Uterus (tissue), 4 donors: Measurements from ENCODE around the gene MIGA2. TPM values are rescaled to one million over a fixed set of nuclear protein-coding genes. Genes with fewer than 3 reads are reported as not detected.

ENCODE experiments used
- DNase-seq, 2 donors: peaks; one replicate each; pipeline ENCODE4 v3.0.0-alpha.2; 2019 to 2020
- H3K27ac ChIP-seq, 2 donors: fragments of 200-600 bp; sonication (generic); 1 replicate in 1 of 2; 2 replicates in 1 of 2; pipeline ENCODE4 v1.5.1; 2016 to 2018
- H3K27me3 ChIP-seq, 2 donors: fragments of 200-600 bp; sonication (generic); one replicate each; pipeline ENCODE4 v1.5.1; 2018 to 2019; ENCODE audit warnings: control low read depth in 1 of 2
- H3K36me3 ChIP-seq, 2 donors: fragments of 200-600 bp; sonication (generic); one replicate each; pipeline ENCODE4 v1.5.1; 2019; ENCODE audit warnings: control low read depth in 1 of 2
- H3K4me1 ChIP-seq, 2 donors: fragments of 200-600 bp; sonication (generic); one replicate each; pipeline ENCODE4 v1.5.1; 2018 to 2019; ENCODE audit warnings: control low read depth in 1 of 2
- H3K4me3 ChIP-seq, 2 donors: fragments of 200-600 bp; sonication (generic); 1 replicate in 1 of 2; 2 replicates in 1 of 2; pipeline ENCODE4 v1.5.1; 2018 to 2019; ENCODE audit warnings: mild to moderate bottlenecking in 1 of 2
- H3K9me3 ChIP-seq, 2 donors: fragments of 200-600 bp; sonication (generic); one replicate each; pipeline ENCODE4 v1.5.1; 2019; ENCODE audit warnings: control low read depth in 1 of 2
- POLR2A ChIP-seq, 2 donors: fragments of 450-650 bp; IDR thresholded peaks; one replicate each; pipeline ENCODE4 v1.6.1; 2016; ENCODE audit warnings: antibody characterized with exemption in 2 of 2, mild to moderate bottlenecking in 1 of 2, moderate library complexity in 1 of 2
- intact Hi-C: fragments of 100-400 bp; cut with DNase I; formaldehyde crosslinking; loops from one replicate; pipeline ENCODE4 v1.15.1; 2023; ENCODE audit warnings: low total_unique reads
- total RNA-seq, 4 donors: library from RNA; depleted of rRNA in 3 of 4; stranded (reverse); fragments of >200 nt in 3 of 4; gene quantifications; one replicate each; pipeline versions ENCODE4 v1.1.0 to v1.2.4, GENCODE V29; 2014 to 2023
- TF ChIP-seq, protein P1 (sequence below), 4 experiments: fragments of 200-600 bp in 2 of 4; fragments of 450-650 bp in 2 of 4; sonication (generic) in 2 of 4; IDR thresholded peaks; one replicate each; pipeline ENCODE4 v1.5.1; 2016 to 2019; ENCODE audit warnings: antibody characterized with exemption in 4 of 4, mild to moderate bottlenecking in 2 of 4, moderate library complexity in 1 of 4
- donor health status: DM: yes; HTN: yes; CAD: no.

MIGA2 gene
- total RNA-seq, 4 donors from 2014 or later = 13.2 to 36.5 (median 34.0) TPM

DNA sequence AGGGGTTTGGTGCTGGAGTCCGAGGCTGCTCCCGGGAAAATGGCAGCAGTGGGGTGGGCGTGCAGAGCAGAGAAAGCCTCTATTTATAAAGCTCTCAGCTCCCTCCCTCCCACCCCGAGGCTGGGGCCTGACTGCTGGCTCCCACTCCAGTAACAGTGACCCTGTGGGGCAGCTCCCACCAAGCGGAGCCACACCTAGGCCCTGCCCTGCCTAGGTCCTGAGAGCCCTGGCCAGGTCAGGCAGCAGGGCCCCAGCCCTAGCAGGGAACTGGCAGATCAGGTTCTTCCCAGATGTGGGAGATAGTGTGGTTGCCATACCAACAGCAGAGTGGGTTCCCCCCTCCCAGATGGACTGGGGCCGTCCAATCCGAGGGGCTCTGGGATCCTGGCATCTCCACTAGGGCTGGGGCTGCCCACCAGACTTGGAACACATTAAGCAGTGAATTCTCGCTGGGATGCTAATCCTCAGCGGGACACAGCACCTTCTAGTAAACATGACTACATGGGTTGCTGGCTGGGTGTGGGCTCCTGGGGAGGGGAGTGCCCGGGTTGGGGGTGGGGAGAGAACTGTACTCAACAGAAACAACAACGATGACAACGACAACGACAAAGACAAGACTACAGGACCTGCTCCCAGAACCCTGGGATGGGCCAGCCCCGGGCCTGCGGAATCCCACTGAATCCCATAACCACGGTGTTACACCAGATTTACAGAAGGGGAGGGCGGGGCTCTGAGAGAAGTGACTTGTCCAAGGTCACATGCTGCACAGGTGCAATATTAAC, 9.8 kb upstream of the MIGA2 start:
- intact Hi-C loops = no loop called here
- no peaks in the 10 kb centered on the region for H3K9me3 ChIP-seq
- H3K4me1 ChIP-seq = peaks cover 0 to 13% of the 10 kb centered on the region in 2 donors
- H3K27me3 ChIP-seq = no peaks in the 10 kb centered on the region
- peak in 1 of 2 donors; percentile 32 for DNase-seq
- H3K36me3 ChIP-seq = no peaks in the 10 kb centered on the region
- peak overlapping the region in 1 of 2 donors; percentile 85 for H3K4me3 ChIP-seq
- H3K27ac ChIP-seq = peak overlapping the region; percentile 64 to 67
- TF ChIP-seq POLR2A (IDR thresholded peaks at IDR 0.05) = no peak

DNA sequence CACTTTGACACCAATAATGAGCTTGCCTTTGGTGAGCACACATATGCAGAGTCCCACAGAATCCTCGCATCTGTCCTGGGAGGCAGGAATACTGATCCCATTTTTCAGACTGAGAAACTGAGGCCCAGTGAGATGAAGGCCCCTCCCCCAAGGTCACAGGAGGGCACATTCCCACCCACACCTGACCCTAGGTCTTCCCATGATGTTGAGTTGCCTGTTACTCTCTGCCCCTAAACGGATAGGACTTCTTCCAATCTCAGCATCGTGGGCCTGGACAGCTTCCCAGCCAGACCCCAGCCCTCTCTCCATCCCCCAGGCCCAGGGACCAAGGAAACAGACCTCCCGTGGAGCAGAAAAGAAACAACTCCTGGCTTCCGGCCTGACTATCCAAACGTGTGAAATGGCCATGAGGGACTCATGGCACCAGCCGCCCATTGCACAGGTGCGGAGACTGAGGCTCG, 9.2 kb upstream of the MIGA2 start:
- no peaks in the 10 kb centered on the region for H3K36me3 ChIP-seq
- H3K4me3 ChIP-seq = peak overlapping the region; percentile 71 to 85
- no peak for DNase-seq
- TF ChIP-seq POLR2A (IDR thresholded peaks at IDR 0.05) = no peak
- no peaks in the 10 kb centered on the region for H3K27me3 ChIP-seq
- peaks cover 0 to 13% of the 10 kb centered on the region in 2 donors for H3K4me1 ChIP-seq
- intact Hi-C loops = no loop called here
- H3K27ac ChIP-seq = peak overlapping the region; percentile 67 to 83
- no peaks in the 10 kb centered on the region for H3K9me3 ChIP-seq

DNA sequence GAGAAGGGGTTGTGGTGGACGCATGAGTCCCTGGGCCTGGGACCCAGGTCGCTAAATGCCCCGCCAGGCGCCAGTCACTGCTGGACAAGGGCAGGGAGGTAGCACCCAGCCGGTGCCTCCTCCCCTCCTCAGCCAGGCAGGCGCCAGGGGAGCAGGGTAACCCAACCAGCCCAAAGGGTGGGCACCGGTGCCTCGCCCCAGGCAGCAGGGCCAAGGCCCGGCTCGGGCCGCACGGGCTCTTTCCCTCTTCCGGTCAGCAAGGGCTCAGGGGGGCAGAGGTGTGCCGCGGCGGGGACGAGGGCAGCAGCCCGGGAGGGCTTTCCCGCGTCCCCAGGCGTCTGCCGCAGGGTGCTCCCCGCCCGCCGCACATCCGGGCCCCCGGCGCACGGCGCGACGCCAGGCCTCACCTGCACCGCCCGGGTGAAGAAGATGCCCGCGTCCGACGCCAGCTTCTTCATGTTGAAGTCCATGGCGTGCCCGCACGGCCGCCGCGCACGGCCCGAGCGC, 8.7 kb upstream of the MIGA2 start:
- Histone ChIP-seq H3K4me1 (peaks cover 0 to 13% of the 10 kb centered on the region in 2 donors), H3K4me3 (peak overlapping the region; percentile 71 to 85), H3K27me3 (no peaks in the 10 kb centered on the region), H3K27ac (peak overlapping the region; percentile 67 to 83), H3K36me3 (no peaks in the 10 kb centered on the region), H3K9me3 (no peaks in the 10 kb centered on the region)
- TF ChIP-seq POLR2A (IDR thresholded peaks at IDR 0.05) = no peak
- TF ChIP-seq, protein P1, sequence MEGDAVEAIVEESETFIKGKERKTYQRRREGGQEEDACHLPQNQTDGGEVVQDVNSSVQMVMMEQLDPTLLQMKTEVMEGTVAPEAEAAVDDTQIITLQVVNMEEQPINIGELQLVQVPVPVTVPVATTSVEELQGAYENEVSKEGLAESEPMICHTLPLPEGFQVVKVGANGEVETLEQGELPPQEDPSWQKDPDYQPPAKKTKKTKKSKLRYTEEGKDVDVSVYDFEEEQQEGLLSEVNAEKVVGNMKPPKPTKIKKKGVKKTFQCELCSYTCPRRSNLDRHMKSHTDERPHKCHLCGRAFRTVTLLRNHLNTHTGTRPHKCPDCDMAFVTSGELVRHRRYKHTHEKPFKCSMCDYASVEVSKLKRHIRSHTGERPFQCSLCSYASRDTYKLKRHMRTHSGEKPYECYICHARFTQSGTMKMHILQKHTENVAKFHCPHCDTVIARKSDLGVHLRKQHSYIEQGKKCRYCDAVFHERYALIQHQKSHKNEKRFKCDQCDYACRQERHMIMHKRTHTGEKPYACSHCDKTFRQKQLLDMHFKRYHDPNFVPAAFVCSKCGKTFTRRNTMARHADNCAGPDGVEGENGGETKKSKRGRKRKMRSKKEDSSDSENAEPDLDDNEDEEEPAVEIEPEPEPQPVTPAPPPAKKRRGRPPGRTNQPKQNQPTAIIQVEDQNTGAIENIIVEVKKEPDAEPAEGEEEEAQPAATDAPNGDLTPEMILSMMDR (IDR thresholded peaks at IDR 0.05) = no peak
- intact Hi-C loops = no loop called here
- DNase-seq = peak in 1 of 2 donors; percentile 67

DNA sequence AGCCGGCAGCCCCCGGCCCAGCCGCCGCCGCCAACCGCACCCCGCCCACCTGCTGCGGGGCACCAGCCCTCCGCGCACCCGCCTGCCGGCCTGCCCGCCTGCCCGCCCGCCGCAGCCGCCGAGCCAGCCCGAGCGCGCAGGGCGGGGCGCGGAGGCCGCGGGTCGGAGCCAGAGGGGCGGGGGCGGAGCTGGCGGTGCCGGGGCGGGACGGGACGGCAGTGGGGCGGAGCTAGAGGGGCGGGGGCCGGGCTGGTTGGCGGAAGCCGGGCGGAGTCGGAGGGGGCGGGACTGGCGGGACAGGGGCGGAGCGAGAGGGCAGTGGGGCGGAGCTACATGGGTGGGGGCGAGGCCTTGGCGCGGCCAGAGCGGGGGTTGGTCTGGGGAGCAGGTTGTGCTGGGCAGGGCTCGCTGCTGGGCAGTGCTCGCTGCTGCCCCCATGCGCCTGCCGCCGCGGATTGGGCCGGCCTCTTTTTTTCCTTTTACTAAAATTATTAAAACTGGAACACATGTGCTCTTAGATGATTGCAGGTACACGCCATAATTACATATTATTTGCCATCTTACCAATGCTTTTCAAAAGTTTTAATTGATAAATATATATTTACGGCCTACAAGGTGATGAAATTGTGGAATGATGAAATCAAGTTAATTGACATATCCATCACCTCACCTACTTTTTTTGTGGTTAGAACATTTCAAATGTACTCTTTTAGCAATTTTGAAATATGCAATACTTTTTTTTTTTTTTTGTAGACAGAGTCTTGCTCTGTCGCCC, 8.0 kb upstream of the MIGA2 start, which contains the start of gene SH3GLB2:
TSS of gene SH3GLB2 (minus strand) at position 140 of the 775 bp plus-strand sequence. CDS start 177 bp downstream, outside the sequence.
- H3K27me3 ChIP-seq = no peaks in the 10 kb centered on the region
- H3K4me1 ChIP-seq = peaks cover 0 to 13% of the 10 kb centered on the region in 2 donors
- H3K9me3 ChIP-seq = no peaks in the 10 kb centered on the region
- TF ChIP-seq POLR2A (IDR thresholded peaks at IDR 0.05) = peak in 1 of 2 donors; percentile 67
- TF ChIP-seq, protein P1 (IDR thresholded peaks at IDR 0.05) = peak; percentile 77 to 95 (median 90)
- peak; percentile 94 to 97 for DNase-seq
- H3K27ac ChIP-seq = peak within 1 kb of the TSS; percentile 67 to 83
- intact Hi-C loops = no loop called here
- peak within 1 kb of the TSS; percentile 71 to 85 for H3K4me3 ChIP-seq
- no peaks in the 10 kb centered on the region for H3K36me3 ChIP-seq

DNA sequence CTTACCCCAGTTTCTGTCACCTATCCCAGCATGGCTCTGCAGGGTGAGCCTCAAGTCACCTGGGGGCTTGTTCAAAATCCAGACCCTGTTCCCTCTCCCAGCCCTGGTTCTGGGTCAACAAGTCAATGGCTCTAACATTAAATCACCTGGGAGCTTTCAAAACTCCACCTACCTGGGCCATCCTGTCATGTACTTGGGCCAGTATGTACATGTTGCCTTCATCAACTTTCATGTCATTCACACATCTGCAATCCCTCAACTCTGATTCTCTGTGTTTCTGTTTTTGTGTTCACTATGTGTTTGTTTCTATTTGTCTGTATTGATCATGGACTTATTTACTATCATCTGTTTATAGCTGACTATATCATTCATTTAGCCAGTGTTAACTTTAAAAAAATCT, 6.2 kb upstream of the MIGA2 start:
- DNase-seq = no peak
- no peaks in the 10 kb centered on the region for H3K36me3 ChIP-seq
- H3K27me3 ChIP-seq = no peaks in the 10 kb centered on the region
- TF ChIP-seq POLR2A (IDR thresholded peaks at IDR 0.05) = no peak
- TF ChIP-seq, protein P1 (IDR thresholded peaks at IDR 0.05) = no peak
- no peak overlapping the region for H3K4me3 ChIP-seq
- intact Hi-C loops = no loop called here
- no peaks in the 10 kb centered on the region for H3K9me3 ChIP-seq
- no peak overlapping the region for H3K27ac ChIP-seq
- H3K4me1 ChIP-seq = peaks cover 0 to 13% of the 10 kb centered on the region in 2 donors
